Left ventricle myocardium inferior (tissue), 1 donor: ENCODE results near the gene C14orf93. TPM values are rescaled to one million over a fixed set of nuclear protein-coding genes. Genes with fewer than 3 reads are reported as not detected.
"Not testable (repeated sequence)": the region's sequence is repeated elsewhere in the genome, so short reads cannot be mapped to it uniquely, and the experiment has no call there.

Experiments used
- DNase-seq: peaks from one replicate; pipeline ENCODE4 v3.0.0-alpha.2; 2020
- H3K27ac ChIP-seq: fragments of 200-600 bp; replicated peaks from 2 replicates; pipeline ENCODE4 v1.8.0; 2021
- H3K27me3 ChIP-seq: fragments of 200-600 bp; 2 replicates; pipeline ENCODE4 v1.8.0; 2021; ENCODE audit warnings: low read depth
- H3K36me3 ChIP-seq: fragments of 200-600 bp; 2 replicates; pipeline ENCODE4 v1.8.0; 2021
- H3K4me1 ChIP-seq: fragments of 200-600 bp; 2 replicates; pipeline ENCODE4 v1.8.0; 2021
- H3K4me3 ChIP-seq: fragments of 200-600 bp; 2 replicates; pipeline ENCODE4 v1.8.0; 2021; ENCODE audit warnings: mild to moderate bottlenecking, moderate library complexity
- H3K9me3 ChIP-seq: fragments of 200-600 bp; replicated peaks from 2 replicates; pipeline ENCODE4 v1.8.0; 2021
- CTCF ChIP-seq: fragments of 200-600 bp; IDR thresholded peaks from 2 replicates; pipeline ENCODE4 v1.8.0; 2021; ENCODE audit warnings: antibody characterized with exemption, mild to moderate bottlenecking, borderline replicate concordance
- intact Hi-C: fragments of 100-400 bp; cut with micrococcal nuclease; formaldehyde crosslinking; loops from one replicate; pipeline ENCODE4 v1.11.0; 2022
- total RNA-seq: library from RNA; stranded (reverse); fragmentation: NEBNext Ultra II Directional; extraction: Animal tissue kit (Norgen Biotek cat#: 25700); gene quantifications from one replicate; pipeline ENCODE4 v1.2.1, GENCODE V29; 2021
- donor health status: DM: no; HTN: yes; CAD: no; lungs with severe emphysema.

The C14orf93 gene
- total RNA-seq, 1 donor from 2014 or later = 4.9 TPM

GRCh38 chr14:22973217-22974032 lies 36.5 kb downstream of the C14orf93 start:
- intact Hi-C loops = no loop called here
- no peaks in the 10 kb centered on the region for H3K27me3 ChIP-seq
- H3K4me3 ChIP-seq = no peak overlapping the region
- TF ChIP-seq CTCF = peak; percentile 78
- H3K4me1 ChIP-seq = peaks cover 36% of the 10 kb centered on the region
- no peaks in the 10 kb centered on the region for H3K9me3 ChIP-seq
- no peak for DNase-seq
- peak overlapping the region; percentile 57 for H3K27ac ChIP-seq
- peaks cover 20% of the 10 kb centered on the region for H3K36me3 ChIP-seq

GRCh38 chr14:22972313-22972930 lies 37.5 kb downstream of the C14orf93 start:
- Histone ChIP-seq H3K36me3 (peaks cover 20% of the 10 kb centered on the region), H3K4me3 (no peak overlapping the region), H3K27me3 (no peaks in the 10 kb centered on the region), H3K9me3 (no peaks in the 10 kb centered on the region), H3K27ac (no peak overlapping the region), H3K4me1 (peaks cover 26% of the 10 kb centered on the region)
- TF ChIP-seq CTCF = no peak
- DNase-seq = no peak
- intact Hi-C loops = no loop called here

GRCh38 chr14:22971152-22971551 lies 38.8 kb downstream of the C14orf93 start:
- H3K27ac ChIP-seq = no peak overlapping the region
- H3K27me3 ChIP-seq = no peaks in the 10 kb centered on the region
- H3K9me3 ChIP-seq = no peaks in the 10 kb centered on the region
- H3K4me1 ChIP-seq = peaks cover 14% of the 10 kb centered on the region
- no peak overlapping the region for H3K4me3 ChIP-seq
- no peak for DNase-seq
- intact Hi-C loops = no loop called here
- H3K36me3 ChIP-seq = peaks cover 20% of the 10 kb centered on the region
- TF ChIP-seq CTCF = no peak

- intact Hi-C loops = no loop called here
- Histone ChIP-seq H3K9me3 (no peaks in the 10 kb centered on the region), H3K4me1 (no peaks in the 10 kb centered on the region), H3K4me3 (no peak overlapping the region), H3K36me3 (peaks cover 6% of the 10 kb centered on the region), H3K27ac (no peak overlapping the region), H3K27me3 (no peaks in the 10 kb centered on the region)
- no peak for DNase-seq
- TF ChIP-seq CTCF = no peak
Observed at GRCh38 chr14:22966783-22967269, 43.1 kb downstream of the C14orf93 start.

GRCh38 chr14:22965916-22966782 lies 43.8 kb downstream of the C14orf93 start:
- H3K27ac ChIP-seq, intact Hi-C loops: not testable (repeated sequence)

More at GRCh38 chr14:22965916-22966782, 43.8 kb downstream of the C14orf93 start:
- not testable (repeated sequence) for DNase-seq, H3K36me3 ChIP-seq, H3K27me3 ChIP-seq, H3K9me3 ChIP-seq, H3K4me1 ChIP-seq, H3K4me3 ChIP-seq
